Endodermal cell (in vitro differentiated cells): ENCODE measurements around the gene NME2. TPM values are rescaled to one million over a fixed set of nuclear protein-coding genes. Genes with fewer than 3 reads are reported as not detected.
"Not testable (repeated sequence)": the region's sequence is repeated elsewhere in the genome, so short reads cannot be mapped to it uniquely, and the experiment has no call there.

Experiments used
- DNase-seq: peaks from one replicate; pipeline ENCODE4 v3.0.0-alpha.2; 2017
- H3K27ac ChIP-seq: 2 replicates; pipeline ENCODE4 v1.5.1; 2013; ENCODE audit warnings: mild to moderate bottlenecking, low read depth, low read length, moderate library complexity
- H3K27me3 ChIP-seq: 2 replicates; pipeline ENCODE4 v1.6.1; 2013; ENCODE audit warnings: mild to moderate bottlenecking, low read length, moderate library complexity; ENCODE audit not compliant: insufficient read depth, control insufficient read depth, poor library complexity, severe bottlenecking
- H3K36me3 ChIP-seq: 2 replicates; pipeline ENCODE4 v1.7.0; 2013; ENCODE audit warnings: mild to moderate bottlenecking, low read length, moderate library complexity; ENCODE audit not compliant: control insufficient read depth, insufficient read depth
- H3K4me1 ChIP-seq: one replicate; pipeline ENCODE4 v1.7.0; 2013; ENCODE audit warnings: low read length; ENCODE audit not compliant: control insufficient read depth, insufficient read depth
- H3K4me3 ChIP-seq: 2 replicates; pipeline ENCODE4 v1.5.1; 2013; ENCODE audit warnings: mild to moderate bottlenecking, low read length, moderate library complexity
- H3K9ac ChIP-seq: 2 replicates; pipeline ENCODE4 v1.6.1; 2013; ENCODE audit warnings: mild to moderate bottlenecking, low read length, moderate library complexity; ENCODE audit not compliant: poor library complexity, severe bottlenecking; ENCODE audit errors: extremely low read depth
- H3K9me3 ChIP-seq: 2 replicates; pipeline ENCODE4 v1.6.1; 2013; ENCODE audit warnings: mild to moderate bottlenecking, low read length, moderate library complexity; ENCODE audit not compliant: control insufficient read depth
- H3K27ac Mint-ChIP-seq: 2 replicates; pipeline ENCODE4 v1.8.0; 2020; ENCODE audit warnings: mixed read lengths
- H3K27me3 Mint-ChIP-seq: 2 replicates; pipeline ENCODE4 v1.8.0; 2021; ENCODE audit warnings: mild to moderate bottlenecking, mixed read lengths; ENCODE audit not compliant: insufficient read depth
- H3K36me3 Mint-ChIP-seq: 2 replicates; pipeline ENCODE4 v1.8.0; 2020; ENCODE audit warnings: low read depth, mixed read lengths
- H3K4me1 Mint-ChIP-seq: 2 replicates; pipeline ENCODE4 v1.8.0; 2020; ENCODE audit warnings: mixed read lengths
- H3K4me3 Mint-ChIP-seq: 2 replicates; pipeline ENCODE4 v1.8.0; 2020; ENCODE audit warnings: mild to moderate bottlenecking, moderate library complexity, mixed read lengths
- H3K9me3 Mint-ChIP-seq: 2 replicates; pipeline ENCODE4 v1.8.0; 2020; ENCODE audit warnings: mild to moderate bottlenecking, mixed read lengths
- CTCF ChIP-seq: fragments of 200-600 bp; sonication (generic); conservative IDR thresholded peaks from 2 replicates; pipeline ENCODE4 v1.5.0; 2021; ENCODE audit warnings: antibody characterized with exemption, mild to moderate bottlenecking
- WGBS, 2 experiments: methylation state at CpG; one replicate each; pipeline versions ENCODE4 v1.1.5 to v1.1.7; 2013; ENCODE audit warnings: missing lambda C conversion rate in 2 of 2, mixed read lengths in 1 of 2; ENCODE audit not compliant: insufficient coverage in 1 of 2, insufficient read length in 1 of 2; 5-methylcytosine and 5-hydroxymethylcytosine counted together
- total RNA-seq, 2 donors: library from RNA; stranded (reverse); fragmentation: NEBNext Ultra II Directional in 1 of 2; extraction: Animal tissue kit (Norgen Biotek cat#: 25700) in 1 of 2; gene quantifications; 2 replicates in 1 of 2; 3 replicates in 1 of 2; pipeline ENCODE4 v1.2.1, GENCODE V29; 2021

NME2 gene
- total RNA-seq, 2 donors from 2014 or later, result 560 to 707 TPM

GRCh38 chr17:51121620-51122472 is 44.4 kb upstream of the NME2 start:
- Mint-ChIP-seq H3K36me3 (no peaks in the 10 kb centered on the region), H3K27me3 (no peaks in the 10 kb centered on the region), H3K9me3 (no peaks in the 10 kb centered on the region), H3K4me3 (peak overlapping the region; percentile 82), H3K27ac (peak overlapping the region; percentile 99), H3K4me1 (peaks cover 15% of the 10 kb centered on the region)
- no peak for TF ChIP-seq CTCF
- DNase-seq, result peak; percentile 92
- Histone ChIP-seq H3K4me1 (no peaks in the 10 kb centered on the region), H3K27me3 (no peaks in the 10 kb centered on the region), H3K4me3 (peak overlapping the region; percentile 93), H3K9me3 (no peaks in the 10 kb centered on the region), H3K36me3 (no peaks in the 10 kb centered on the region), H3K27ac (no peak overlapping the region), H3K9ac (peak overlapping the region; percentile 92)
- 15 to 16% methylated on average over 13 to 21 of the region's 23 CpGs for WGBS, 2 experiments

- H3K27ac Mint-ChIP-seq, result peak overlapping the region; percentile 99
- not testable (repeated sequence) for H3K27ac ChIP-seq
- WGBS, 2 experiments, result 88 to 95% methylated on average over 6 to 10 of the region's 10 CpGs
These were observed 43.6 kb upstream of the NME2 start for GRCh38 chr17:51122473-51123115.

GRCh38 chr17:51124640-51125503 is 41.3 kb upstream of the NME2 start:
- H3K4me3 Mint-ChIP-seq, result no peak overlapping the region
- DNase-seq, result no peak
- Histone ChIP-seq H3K9ac (no peak overlapping the region), H3K27me3 (no peaks in the 10 kb centered on the region), H3K27ac (no peak overlapping the region), H3K36me3 (no peaks in the 10 kb centered on the region), H3K4me3 (no peak overlapping the region), H3K9me3 (no peaks in the 10 kb centered on the region), H3K4me1 (no peaks in the 10 kb centered on the region)
- no peak for TF ChIP-seq CTCF
- H3K4me1 Mint-ChIP-seq, result peaks cover 10% of the 10 kb centered on the region
- no peaks in the 10 kb centered on the region for H3K36me3 Mint-ChIP-seq
- no peaks in the 10 kb centered on the region for H3K27me3 Mint-ChIP-seq
- H3K27ac Mint-ChIP-seq, result no peak overlapping the region
- H3K9me3 Mint-ChIP-seq, result no peaks in the 10 kb centered on the region
- WGBS, 2 experiments, result 90 to 96% methylated on average over 3 to 5 of the region's 5 CpGs

More at GRCh38 chr17:51122473-51123115, 43.6 kb upstream of the NME2 start:
- H3K9ac ChIP-seq, H3K36me3 Mint-ChIP-seq, H3K36me3 ChIP-seq, H3K27me3 Mint-ChIP-seq, H3K9me3 ChIP-seq, H3K9me3 Mint-ChIP-seq, DNase-seq, H3K4me1 ChIP-seq, H3K27me3 ChIP-seq: not testable (repeated sequence)
- Mint-ChIP-seq H3K4me1 (peaks cover 15% of the 10 kb centered on the region), H3K4me3 (peak overlapping the region; percentile 82)
- peak overlapping the region; percentile 93 for H3K4me3 ChIP-seq
